H1 (cell line): ENCODE data around the gene TGFB1. TPM values are rescaled to one million over a fixed set of nuclear protein-coding genes. Genes with fewer than 3 reads are reported as not detected.

ENCODE experiments used
- BACH1 ChIP-seq: IDR thresholded peaks from 2 replicates; pipeline ENCODE4 v1.6.1; 2012; ENCODE audit warnings: low read length, improper control_type of control experiment
- CEBPB ChIP-seq: IDR thresholded peaks from 2 replicates; pipeline ENCODE4 v1.6.1; 2012; ENCODE audit warnings: low read depth, low read length
- CHD7 ChIP-seq: fragments of 300-600 bp; sonication (generic); IDR thresholded peaks from 2 replicates; pipeline ENCODE4 v1.7.1; 2012; ENCODE audit warnings: low read length, moderate library complexity, mild to moderate bottlenecking, inconsistent platforms; ENCODE audit not compliant: insufficient replicate concordance
- E2F6 ChIP-seq: IDR thresholded peaks from 2 replicates; pipeline ENCODE4 v1.6.1; 2012; ENCODE audit warnings: inconsistent platforms
- RAD21 ChIP-seq, 2 experiments: IDR thresholded peaks in 1 of 2; conservative IDR thresholded peaks in 1 of 2; 2 replicates each; pipeline ENCODE4 v1.6.1; 2011; ENCODE audit warnings: low read depth in 2 of 2, low read length in 2 of 2, improper control_type of control experiment in 1 of 2, inconsistent platforms in 1 of 2, mild to moderate bottlenecking in 1 of 2, moderate library complexity in 1 of 2
- TAF1 ChIP-seq: IDR thresholded peaks from 2 replicates; pipeline ENCODE4 v1.6.1; 2011; ENCODE audit warnings: mild to moderate bottlenecking, low read depth, low read length
- USF2 ChIP-seq: IDR thresholded peaks from 2 replicates; pipeline ENCODE4 v1.6.1; 2011; ENCODE audit warnings: low read length, improper control_type of control experiment
- polyA plus RNA-seq, 7 experiments: library from polyadenylated mRNA; depleted of rRNA in 3 of 7; stranded (reverse) in 5 of 7; unstranded in 2 of 7; fragments of >200 nt in 5 of 7; fragments of 200-250 nt in 2 of 7; gene quantifications; 1 replicate in 5 of 7; 2 replicates in 1 of 7; 4 replicates in 1 of 7; pipeline versions ENCODE4 v1.2.1 to v1.2.3, GENCODE V29; 2011 to 2013; ENCODE audit warnings: missing spikeins in 2 of 7, mixed read lengths in 2 of 7
- total RNA-seq: library from RNA; stranded (reverse); fragmentation: NEBNext Ultra II Directional; extraction: Animal tissue kit (Norgen Biotek cat#: 25700); gene quantifications from 2 replicates; pipeline ENCODE4 v1.2.1, GENCODE V29; 2021

The TGFB1 gene
- total and polyA plus RNA-seq, 2 of the 8 experiments (the other 6 are each of a cell fraction or from before 2014, with no cell fraction given) = 1.7 to 10.6 TPM

- TF ChIP-seq CHD7 (no peak), RAD21 (IDR thresholded peaks at IDR 0.05 in 1 of 2, conservative IDR thresholded peaks at IDR 0.05 in 1 of 2; ENCODE audit: low read depth in 2 of 2, low read length in 2 of 2) (no peak), USF2 (no peak), BACH1 (no peak), TAF1 (no peak), E2F6 (no peak), CEBPB (no peak)
Measured at GRCh38 chr19:41398598-41398997, 44.9 kb upstream of the TGFB1 start (continued).
